Activated CD8-positive, alpha-beta memory T cell treated with anti-CD3 and anti-CD28 coated beads for 4 hours (primary cell): ENCODE measurements around the gene PRSS33.

Experiments
- DNase-seq, 2 donors: peaks; one replicate each; pipeline ENCODE4 v3.0.0-alpha.2; 2020; ENCODE audit warnings: low read depth in 2 of 2

The PRSS33 gene

DNA sequence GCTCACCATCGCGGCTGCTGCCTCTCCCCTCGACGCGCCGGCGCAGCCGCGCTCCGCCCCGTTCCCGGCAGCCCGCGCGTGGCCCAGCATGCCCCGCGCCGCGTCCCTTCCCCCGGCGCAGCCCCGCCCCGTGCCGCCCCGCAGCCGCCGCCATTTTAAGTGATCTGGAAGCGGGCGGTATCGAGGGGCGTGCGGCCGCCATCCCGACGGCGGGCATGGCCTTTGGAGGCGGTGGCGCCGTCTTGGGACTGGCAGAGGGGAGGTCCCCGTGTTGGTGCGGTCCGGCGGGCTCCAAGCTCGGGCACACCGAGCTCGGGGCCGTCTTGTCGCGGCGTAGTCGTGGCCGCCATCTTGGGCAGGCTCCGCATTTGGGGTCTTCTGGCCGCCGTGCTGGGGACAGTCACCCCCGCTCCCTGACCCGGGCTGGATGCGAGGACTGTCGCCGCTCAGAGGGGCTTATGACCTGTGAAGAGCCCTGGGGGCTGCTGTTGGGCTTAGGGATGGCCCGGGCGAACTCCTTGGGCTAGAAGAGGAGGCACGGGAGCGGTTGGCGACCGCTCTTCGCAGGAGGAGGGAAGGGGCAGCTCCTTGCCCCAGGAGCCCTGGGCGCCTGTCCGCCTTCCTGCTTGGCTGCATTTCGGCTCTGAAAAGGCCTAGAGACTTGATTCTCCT lies 10.0 kb downstream of the PRSS33 start, which contains the start of gene ELOB:
Gene ELOB, minus strand, starts transcription at position 50 of the 672 bp plus-strand sequence. Its CDS starts 41 bp downstream, at position 9.
- peak; percentile 77 to 81 for DNase-seq

DNA sequence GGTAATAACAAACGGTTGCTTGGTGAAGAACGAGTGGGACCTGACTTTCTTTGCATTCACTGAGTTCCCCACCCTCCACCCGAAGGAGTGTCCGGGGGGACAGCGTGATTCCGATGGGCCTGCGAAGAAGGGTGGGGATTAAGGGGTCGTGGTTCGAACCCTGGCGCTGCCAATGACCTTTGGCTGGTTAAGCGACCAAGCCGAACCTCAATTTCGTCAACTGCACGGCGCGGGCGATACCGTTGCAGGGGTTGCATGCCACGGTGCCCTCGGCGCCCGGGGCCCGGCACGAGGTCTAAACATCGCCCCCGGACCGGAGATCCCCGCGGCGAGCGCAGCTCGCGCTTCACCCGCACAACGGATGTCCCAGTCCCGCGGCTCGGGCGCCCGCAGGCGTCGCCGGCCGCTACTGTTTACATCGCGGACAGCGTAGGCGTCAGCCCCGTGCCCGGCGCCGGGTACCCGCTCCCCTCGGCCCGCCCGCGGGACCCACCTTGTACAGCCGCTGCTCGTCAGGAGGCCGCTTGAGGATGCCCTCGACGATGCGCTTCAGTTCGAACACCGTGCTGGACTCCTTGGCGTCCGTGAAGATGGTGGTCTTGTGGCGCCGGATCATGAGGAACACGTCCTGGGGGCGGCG lies 10.7 kb downstream of the PRSS33 start:
- no peak for DNase-seq

DNA sequence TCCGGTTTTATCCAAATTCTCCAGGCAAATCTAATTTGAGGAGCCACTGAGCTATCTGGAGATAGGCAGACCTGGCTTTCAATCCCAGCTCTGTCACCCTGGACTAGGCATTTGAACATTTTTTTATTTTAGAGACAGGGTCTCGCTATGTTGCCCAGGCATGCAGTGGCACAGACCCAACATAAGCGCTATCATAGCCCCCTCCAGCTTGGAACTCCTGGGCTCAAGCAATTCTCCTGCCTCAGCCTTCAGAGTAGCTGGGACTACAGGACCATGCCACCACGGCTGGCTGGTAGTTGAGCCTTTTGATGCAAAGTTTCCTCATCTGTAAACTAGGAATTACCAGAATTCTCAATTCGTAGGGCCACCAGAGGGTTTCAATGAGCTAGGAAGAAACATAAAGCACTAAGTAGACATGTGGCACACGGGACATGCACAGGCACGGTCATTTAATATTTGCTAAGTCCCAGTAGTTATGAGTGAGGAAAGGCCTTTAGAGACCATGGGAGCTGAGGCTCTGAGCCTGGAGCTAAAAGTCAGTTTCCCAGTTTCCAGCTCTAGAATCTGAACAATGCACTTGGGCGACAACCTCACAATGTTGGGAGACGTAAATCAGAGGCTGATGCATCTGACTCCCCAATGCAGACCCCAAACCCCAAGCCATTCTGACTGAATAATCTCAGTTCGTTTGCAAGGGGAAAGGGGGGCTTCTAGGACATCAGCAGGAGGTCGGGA lies 11.4 kb downstream of the PRSS33 start:
- no peak for DNase-seq

DNA sequence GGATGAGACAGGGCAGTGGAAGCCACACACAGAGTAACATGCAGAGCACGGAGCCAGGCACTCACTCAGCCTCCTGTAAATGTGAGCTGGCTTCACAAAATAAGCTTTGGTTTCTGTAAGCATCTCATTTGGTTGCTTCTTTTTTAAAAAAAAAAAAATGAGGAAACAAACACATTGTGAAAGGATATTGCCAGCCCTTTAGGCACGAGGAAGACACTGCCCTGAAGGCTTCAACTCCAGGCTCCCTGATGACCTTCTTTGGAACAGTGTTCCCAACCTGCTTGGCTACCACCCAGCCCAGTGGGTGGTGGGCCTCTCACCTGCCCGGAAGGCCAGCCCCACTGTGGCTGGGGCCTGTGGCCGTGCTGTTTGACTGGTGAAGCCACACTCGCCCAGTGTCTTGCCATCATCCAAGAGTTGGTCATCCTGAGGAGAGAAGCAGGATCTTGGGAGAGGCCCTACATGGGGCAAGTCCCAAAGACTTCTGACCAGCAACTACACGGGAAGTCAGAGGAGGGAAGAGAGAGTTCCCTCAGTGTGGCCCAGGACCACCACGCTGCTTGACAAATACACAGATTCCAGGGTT lies 12.1 kb downstream of the PRSS33 start:
- no peak for DNase-seq

DNA sequence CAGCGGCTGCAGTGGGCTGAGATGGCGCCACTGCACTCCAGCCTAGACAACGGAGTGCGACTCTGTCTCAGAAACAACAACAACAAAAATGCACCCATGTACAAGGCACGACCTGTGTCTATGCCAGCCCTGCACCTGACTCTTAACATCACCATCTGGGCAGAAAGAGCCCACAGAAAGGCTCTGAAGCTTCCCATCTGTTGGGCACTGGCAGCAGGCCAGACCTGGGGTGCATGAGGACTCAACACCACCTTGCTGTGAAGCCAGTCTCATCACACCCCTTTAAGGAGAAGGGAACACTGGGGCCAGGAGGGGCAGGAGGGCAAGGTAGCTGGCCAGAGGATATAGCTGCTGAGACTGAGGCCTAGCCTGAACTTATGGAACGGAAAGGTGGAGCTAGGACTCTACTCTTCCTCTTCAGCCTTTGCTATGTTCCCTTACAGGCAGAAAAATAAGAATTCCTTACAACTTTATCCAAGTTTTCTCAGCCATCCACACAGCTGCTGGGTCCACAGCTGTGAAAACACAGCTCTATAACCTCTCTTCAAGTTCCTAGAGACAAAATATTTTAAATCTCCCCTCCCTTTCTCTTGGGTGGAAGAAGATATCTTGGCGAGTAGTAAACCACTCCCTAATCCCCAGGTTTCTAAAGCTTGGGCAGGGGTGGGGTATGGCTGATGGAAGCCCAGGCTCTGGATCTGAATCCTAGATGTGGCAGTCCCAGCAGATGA lies 13.0 kb downstream of the PRSS33 start:
- DNase-seq = no peak

DNA sequence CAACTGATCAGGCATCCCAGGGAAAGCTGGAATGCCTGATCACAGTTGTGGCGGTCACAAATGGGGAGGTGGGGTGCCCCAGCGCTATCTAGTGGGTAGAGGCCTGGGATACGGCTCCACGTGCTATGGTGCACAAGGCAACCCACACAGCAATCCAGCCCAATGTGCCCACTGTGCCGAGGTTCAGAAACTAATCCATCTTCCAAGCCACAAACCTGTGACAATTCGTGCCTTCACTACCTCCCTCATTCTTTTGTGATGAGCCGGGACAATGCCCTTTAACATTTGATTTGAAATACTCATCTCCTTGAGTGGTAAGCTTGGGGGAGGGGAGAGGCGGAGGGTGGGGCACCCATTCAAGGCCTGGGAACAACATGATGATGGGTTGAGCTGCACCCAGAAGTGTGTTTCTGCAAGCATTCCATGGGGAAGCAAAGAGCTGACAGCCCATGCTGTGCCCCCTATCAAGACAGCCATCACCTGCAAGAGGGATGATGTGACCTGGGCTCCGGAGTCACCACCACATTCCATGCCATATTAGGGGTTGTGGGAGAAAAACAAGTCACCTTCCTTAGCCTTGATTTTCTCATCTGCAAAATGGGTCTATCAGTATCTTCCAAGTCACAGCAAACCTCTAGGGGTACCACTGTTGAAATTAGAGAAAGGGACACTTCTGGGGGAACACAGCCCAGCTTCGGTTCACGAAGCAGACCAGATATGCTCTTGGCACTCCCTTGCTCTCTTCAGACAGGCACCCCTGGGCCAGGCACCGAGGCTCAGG lies 14.0 kb downstream of the PRSS33 start:
- DNase-seq = no peak

DNA sequence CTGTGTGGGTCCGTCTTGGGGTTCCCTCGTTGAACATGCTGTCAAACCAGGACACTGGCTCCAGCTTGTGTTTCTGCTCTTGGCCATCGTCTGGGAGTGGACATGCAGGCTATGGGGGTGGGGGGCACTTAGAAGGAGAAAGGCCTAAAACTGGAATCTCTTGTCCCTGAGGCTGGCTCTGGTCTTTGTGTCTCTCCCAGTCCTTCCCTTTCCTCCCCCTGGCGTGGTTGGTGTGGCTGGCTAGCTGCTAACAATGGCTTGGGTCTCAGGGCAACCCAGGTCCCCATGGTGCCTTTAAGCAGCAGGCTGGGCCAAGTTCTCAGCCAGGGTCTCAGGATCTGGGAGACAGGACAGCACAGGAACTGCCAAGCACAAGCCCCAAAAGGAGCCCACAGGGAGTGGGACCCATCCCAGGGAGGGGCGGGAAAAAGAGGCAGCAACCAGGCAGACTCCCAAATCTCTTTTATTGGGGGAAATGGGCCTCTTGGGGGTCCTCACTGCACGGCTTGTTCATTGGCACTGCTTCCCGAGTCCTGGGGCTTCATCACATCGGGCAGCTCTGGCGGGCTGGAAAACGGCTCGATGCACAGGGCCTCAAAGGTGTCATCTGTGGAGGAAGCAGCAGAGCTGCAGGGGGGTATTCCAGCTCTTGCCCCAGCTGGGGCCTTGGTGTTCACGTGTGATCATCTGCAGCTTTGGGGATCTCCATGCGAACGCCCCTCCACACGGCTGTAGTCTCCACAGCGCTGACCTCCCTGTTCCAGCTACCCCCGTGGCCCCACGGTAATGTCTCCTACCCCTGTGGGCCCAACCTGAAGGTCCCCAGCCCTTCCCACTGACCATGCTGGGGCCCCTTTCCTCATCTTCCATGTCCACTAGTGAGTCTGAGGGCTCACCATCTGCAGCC lies 15.6 kb downstream of the PRSS33 start:
- no peak for DNase-seq

DNA sequence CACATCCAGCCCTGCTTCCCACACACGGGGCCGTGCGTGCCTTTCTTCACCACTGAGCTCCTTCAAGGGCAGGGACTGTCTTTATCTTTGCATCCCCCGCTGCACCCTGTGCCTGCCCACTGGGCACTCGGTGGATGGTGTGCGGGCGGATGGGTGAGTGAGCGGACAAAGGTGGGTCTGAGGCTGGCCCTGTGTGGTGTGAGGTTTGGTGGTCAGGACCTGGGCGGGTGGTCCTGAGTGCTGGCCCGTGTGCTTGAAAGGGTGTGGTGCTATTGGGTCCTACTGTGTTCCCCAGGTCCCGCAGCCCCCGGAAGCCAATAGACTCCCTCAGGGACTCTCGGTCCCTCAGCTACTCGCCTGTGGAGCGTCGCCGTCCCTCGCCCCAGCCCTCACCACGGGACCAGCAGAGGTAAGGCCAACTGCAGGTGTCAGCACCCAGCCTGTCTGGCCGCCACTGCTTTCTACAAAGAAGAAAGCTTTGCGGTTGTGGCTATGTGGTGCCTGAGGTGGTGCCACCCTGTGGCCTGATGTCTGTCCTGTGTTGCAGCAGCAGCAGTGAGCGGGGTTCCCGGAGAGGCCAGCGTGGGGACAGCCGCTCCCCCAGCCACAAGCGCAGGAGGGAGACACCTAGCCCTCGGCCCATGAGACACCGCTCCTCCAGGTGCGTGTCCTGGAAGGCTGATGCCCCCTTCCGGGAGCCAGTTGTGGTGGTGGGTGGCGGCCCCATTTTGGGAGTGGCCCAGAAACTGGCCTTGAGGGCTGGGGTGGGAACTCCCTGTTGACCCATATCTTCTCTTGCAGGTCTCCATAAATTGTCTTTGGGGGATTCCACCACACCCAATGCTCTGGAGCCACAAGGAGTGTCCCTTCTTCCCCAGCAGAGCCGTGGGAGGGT lies 17.1 kb downstream of the PRSS33 start:
- no peak for DNase-seq

DNA sequence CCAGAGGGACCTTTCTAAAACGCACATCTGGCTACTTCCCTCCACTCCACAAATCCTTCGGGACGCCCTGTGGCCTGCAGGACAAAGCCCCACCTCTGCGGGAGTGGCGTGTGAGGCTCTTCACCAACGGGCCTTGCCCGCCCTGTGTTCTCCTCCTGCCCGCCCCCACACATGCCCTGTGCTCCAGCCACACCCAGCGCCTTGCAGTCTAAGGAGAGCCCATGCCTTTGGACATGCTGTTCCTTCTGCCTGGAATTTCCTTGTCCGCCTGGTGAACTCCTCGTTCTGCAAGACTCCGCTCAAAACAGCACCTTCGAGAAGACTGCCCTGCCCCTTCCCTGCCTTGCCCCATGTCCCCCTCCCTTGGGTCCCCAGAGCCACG lies 17.7 kb downstream of the PRSS33 start:
- no peak for DNase-seq

DNA sequence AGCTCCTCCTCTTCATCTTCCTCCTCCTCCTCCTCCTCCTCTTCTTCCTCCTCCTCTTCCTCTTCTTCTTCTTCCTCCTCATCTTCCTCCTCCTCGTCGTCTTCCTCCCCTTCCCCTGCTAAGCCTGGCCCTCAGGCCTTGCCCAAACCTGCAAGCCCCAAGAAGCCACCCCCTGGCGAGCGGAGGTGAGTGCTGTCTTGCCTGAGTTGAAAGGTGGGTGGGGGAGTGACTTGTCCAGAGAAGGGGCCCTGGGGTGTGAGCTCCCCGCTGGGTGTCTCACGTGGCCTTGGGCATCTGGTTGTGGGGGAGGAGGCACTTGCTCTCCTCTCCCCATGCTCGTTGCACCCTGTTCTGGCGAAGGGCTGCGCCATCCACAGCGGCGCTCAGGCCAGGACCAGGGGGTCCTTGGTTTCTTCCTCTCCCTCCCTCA lies 18.2 kb downstream of the PRSS33 start:
- DNase-seq = no peak

DNA sequence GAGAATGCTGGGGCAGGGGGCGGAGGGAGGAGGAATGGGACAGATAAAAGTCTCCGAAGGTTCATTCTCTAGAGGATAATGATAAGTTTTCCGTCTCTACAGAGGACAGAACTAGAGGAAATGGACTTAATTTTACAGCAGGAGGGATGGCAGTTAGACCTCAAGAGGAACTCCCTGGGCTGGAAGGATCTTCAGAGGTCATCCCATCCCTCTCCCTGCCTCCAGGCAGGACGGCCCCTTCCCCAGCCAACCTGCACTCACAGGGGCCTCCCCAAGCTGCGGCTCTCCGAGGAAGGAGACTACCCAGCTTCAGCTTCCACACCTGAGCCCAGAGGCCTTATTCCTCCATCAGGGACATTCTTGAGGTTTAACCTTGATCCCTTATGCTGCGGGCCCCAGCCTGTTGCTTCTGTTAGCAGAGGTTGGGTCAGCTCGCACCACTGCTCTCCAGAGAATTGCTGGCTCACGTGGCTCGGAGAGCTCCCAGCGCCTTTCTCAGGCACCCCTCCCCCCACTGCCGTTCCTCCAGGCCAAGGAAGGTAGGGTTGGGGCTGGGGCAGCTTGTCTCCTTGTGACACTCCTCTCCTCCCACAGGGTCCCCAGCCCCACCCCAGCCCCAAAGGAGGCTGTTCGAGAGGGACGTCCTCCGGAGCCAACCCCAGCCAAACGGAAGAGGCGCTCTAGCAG lies 18.8 kb downstream of the PRSS33 start:
- DNase-seq = no peak

DNA sequence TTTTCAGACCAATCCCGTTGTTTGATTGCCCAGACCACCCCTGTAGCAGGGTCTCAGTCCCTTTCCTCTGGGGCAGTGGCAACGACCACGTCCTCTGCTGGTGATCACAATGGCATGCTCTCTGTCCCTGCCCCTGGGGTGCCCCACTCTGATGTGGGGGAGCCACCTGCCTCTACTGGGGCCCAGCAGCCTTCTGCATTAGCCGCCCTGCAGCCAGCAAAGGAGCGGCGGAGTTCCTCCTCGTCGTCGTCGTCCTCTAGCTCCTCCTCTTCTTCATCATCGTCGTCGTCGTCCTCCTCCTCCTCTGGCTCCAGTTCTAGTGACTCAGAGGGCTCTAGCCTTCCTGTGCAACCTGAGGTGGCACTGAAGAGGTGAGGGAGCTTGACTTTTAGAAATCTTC lies 19.5 kb downstream of the PRSS33 start:
- DNase-seq = no peak

DNA sequence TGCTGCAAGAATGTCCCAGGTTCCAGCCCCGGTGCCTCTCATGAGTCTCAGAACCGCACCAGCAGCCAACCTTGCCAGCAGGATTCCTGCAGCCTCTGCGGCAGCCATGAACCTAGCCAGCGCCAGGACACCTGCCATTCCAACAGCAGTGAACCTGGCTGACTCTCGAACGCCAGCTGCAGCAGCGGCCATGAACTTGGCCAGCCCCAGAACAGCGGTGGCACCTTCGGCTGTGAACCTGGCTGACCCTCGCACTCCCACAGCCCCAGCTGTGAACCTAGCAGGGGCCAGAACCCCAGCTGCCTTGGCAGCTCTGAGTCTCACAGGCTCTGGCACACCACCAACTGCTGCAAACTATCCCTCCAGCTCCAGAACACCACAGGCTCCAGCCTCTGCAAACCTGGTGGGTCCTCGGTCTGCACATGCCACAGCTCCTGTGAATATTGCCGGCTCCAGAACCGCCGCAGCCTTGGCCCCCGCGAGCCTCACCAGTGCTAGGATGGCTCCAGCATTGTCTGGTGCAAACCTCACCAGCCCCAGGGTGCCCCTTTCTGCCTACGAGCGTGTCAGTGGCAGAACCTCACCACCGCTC lies 20.1 kb downstream of the PRSS33 start:
- no peak for DNase-seq

DNA sequence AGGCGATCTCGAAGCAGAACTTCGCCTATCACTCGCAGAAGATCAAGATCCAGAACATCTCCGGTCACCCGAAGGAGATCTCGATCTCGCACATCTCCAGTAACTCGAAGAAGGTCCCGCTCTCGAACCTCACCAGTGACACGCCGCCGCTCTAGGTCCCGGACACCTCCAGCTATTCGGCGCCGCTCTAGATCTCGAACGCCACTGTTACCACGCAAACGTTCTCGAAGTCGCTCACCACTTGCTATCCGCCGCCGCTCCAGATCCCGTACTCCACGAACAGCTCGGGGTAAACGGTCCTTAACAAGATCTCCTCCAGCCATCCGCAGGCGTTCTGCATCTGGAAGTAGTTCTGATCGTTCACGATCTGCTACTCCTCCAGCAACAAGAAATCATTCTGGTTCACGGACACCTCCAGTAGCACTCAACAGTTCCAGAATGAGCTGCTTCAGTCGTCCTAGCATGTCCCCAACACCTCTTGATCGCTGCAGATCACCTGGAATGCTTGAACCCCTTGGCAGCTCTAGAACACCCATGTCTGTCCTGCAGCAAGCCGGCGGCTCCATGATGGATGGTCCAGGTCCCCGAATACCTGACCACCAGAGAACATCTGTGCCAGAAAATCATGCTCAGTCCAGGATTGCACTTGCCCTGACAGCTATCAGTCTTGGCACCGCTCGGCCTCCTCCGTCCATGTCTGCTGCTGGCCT lies 20.8 kb downstream of the PRSS33 start:
- no peak for DNase-seq

DNA sequence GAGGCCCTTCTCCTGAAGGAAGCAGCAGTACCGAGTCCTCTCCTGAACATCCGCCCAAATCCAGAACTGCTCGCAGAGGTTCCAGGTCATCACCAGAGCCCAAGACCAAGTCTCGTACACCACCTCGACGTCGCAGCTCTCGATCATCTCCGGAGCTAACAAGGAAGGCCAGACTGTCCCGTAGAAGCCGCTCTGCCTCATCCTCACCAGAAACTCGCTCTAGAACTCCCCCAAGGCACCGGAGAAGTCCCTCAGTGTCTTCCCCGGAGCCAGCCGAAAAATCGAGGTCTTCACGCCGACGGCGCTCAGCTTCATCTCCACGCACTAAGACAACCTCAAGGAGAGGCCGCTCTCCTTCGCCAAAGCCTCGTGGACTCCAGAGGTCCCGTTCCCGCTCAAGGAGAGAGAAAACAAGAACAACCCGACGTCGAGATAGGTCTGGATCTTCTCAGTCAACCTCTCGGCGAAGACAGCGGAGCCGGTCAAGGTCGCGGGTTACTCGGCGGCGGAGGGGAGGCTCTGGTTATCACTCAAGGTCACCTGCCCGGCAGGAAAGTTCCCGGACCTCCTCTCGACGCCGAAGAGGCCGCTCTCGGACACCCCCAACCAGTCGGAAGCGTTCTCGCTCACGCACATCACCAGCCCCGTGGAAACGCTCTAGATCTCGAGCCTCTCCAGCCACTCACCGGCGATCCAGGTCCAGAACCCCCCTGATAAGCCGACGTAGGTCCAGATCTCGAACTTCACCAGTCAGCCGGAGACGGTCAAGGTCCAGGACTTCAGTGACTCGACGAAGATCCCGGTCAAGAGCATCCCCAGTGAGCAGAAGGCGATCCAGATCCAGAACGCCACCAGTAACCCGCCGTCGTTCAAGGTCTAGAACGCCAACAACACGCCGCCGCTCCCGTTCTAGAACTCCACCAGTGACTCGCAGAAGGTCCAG lies 21.6 kb downstream of the PRSS33 start:
- no peak for DNase-seq

DNA sequence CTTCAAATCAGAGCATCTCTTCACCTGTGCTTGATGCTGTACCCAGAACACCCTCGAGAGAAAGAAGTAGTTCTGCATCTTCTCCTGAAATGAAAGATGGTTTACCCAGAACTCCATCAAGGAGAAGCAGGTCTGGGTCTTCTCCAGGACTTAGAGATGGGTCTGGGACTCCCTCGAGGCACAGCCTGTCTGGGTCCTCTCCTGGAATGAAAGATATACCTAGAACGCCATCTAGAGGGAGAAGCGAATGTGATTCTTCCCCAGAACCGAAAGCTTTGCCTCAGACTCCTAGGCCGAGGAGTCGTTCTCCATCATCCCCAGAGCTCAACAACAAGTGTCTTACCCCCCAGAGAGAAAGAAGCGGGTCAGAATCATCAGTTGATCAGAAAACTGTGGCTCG lies 22.6 kb downstream of the PRSS33 start:
- DNase-seq = no peak
